ENCODE results near the gene FTCDNL1.

FTCDNL1 gene

GRCh38 chr2:199744260-199744659, 106.7 kb downstream of the FTCDNL1 start:
- no peak for DNase-seq (ENCODE audit: low spot score)
- no peak for TF ChIP-seq CTCF (IDR thresholded peaks at IDR 0.05; ENCODE audit: borderline replicate concordance, control extremely low read depth, extremely low read depth, insufficient read depth, missing control alignments)
- in situ Hi-C loops (cut with MboI; ENCODE audit: low sequenced_read_pairs, unreplicated experiment) = loop anchor here (25.0 kb wide), 2 partner anchors 257 to 1432 kb away; no protein-coding TSS in a partner anchor

GRCh38 chr2:199743415-199744120, 107.4 kb downstream of the FTCDNL1 start:
- no peak for TF ChIP-seq CTCF (IDR thresholded peaks at IDR 0.05; ENCODE audit: borderline replicate concordance, control extremely low read depth, extremely low read depth, insufficient read depth, missing control alignments)
- in situ Hi-C loops (cut with MboI; ENCODE audit: low sequenced_read_pairs, unreplicated experiment) = loop anchor here (25.0 kb wide), 2 partner anchors 256 to 1431 kb away; no protein-coding TSS in a partner anchor
- DNase-seq (ENCODE audit: low spot score) = no peak

- in situ Hi-C loops (cut with MboI; ENCODE audit: low sequenced_read_pairs, unreplicated experiment) = loop anchor here (25.0 kb wide), 2 partner anchors 256 to 1431 kb away; no protein-coding TSS in a partner anchor
- TF ChIP-seq CTCF (IDR thresholded peaks at IDR 0.05; ENCODE audit: borderline replicate concordance, control extremely low read depth, extremely low read depth, insufficient read depth, missing control alignments) = no peak
- DNase-seq (ENCODE audit: low spot score) = no peak
These were observed 108.1 kb downstream of the FTCDNL1 start for GRCh38 chr2:199742884-199743283.

- TF ChIP-seq CTCF (IDR thresholded peaks at IDR 0.05; ENCODE audit: borderline replicate concordance, control extremely low read depth, extremely low read depth, insufficient read depth, missing control alignments) = no peak
- DNase-seq (ENCODE audit: low spot score) = no peak
- in situ Hi-C loops (cut with MboI; ENCODE audit: low sequenced_read_pairs, unreplicated experiment) = loop anchor here (25.0 kb wide), 2 partner anchors 253 to 1428 kb away; no protein-coding TSS in a partner anchor
These were observed 110.9 kb downstream of the FTCDNL1 start for GRCh38 chr2:199740111-199740428.

- peak; percentile 47 for DNase-seq (ENCODE audit: low spot score)
- in situ Hi-C loops (cut with MboI; ENCODE audit: low sequenced_read_pairs, unreplicated experiment) = loop anchor here (25.0 kb wide), 2 partner anchors 252 to 1427 kb away; no protein-coding TSS in a partner anchor
- peak; percentile 88 for TF ChIP-seq CTCF (IDR thresholded peaks at IDR 0.05; ENCODE audit: borderline replicate concordance, control extremely low read depth, extremely low read depth, insufficient read depth, missing control alignments)
These were observed 111.4 kb downstream of the FTCDNL1 start for GRCh38 chr2:199739413-199740110.

- in situ Hi-C loops (cut with MboI; ENCODE audit: low sequenced_read_pairs, unreplicated experiment) = loop anchor here (25.0 kb wide), 2 partner anchors 252 to 1427 kb away; no protein-coding TSS in a partner anchor
- no peak for TF ChIP-seq CTCF (IDR thresholded peaks at IDR 0.05; ENCODE audit: borderline replicate concordance, control extremely low read depth, extremely low read depth, insufficient read depth, missing control alignments)
- DNase-seq (ENCODE audit: low spot score) = no peak
These were observed 112.1 kb downstream of the FTCDNL1 start for GRCh38 chr2:199738727-199739412.
